HG03575 (cell line): ENCODE data around the gene USP34.
"Not testable (repeated sequence)": the region's sequence is repeated elsewhere in the genome, so short reads cannot be mapped to it uniquely, and the experiment has no call there.

ENCODE experiments used
- ATAC-seq: cut with Tn5 transposase; IDR thresholded peaks from one replicate; pipeline ENCODE4 v1.9.1; 2021; ENCODE audit not compliant: unreplicated experiment, insufficient number of reproducible peaks, low FRiP score; ENCODE audit errors: extremely low read depth

USP34 gene

GRCh38 chr2:61396005-61396404 is 74.9 kb downstream of the USP34 start:
- no peak for ATAC-seq

- not testable (repeated sequence) for ATAC-seq
These were observed 83.3 kb downstream of the USP34 start for GRCh38 chr2:61387588-61387987.

GRCh38 chr2:61380882-61381197 is 90.0 kb downstream of the USP34 start:
- ATAC-seq: not testable (repeated sequence)

DNA sequence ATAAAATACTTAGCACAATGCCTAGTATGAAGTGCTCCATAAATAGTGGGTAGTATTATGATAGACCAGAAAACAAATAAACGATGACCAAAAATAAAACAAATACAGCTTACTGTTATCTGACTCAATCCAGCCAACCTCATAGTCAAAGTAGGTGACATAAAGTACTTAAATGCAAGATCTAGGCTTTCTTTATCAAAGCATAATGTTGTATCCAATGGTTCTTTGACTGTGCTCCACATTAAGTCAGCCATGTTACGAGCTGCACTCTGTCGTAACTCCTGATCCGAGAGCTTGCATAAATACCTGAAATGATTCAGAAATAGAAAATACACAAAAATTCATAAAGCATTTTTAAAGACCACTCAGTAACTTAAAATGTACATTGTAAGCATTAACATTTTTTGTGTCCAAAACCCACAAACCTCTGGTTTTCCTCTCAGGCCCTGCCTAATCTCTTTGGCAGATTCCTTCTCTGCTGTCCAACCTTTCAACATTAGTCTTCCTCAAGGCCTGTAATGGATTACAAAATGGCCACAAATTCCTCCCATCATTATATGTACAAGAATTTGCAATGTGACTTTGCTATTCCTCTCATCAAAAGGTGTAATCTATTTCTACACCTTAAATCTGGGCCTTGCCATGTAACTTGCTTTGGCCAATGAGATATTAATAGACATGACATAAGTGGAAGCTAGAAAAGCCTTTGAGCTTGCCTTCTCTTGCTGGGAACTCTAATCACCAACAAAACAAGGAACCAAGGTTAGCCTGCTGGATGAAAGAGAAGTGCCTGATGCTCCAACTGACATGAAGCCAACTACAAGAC is 90.6 kb downstream of the USP34 start:
- ATAC-seq: no peak

DNA sequence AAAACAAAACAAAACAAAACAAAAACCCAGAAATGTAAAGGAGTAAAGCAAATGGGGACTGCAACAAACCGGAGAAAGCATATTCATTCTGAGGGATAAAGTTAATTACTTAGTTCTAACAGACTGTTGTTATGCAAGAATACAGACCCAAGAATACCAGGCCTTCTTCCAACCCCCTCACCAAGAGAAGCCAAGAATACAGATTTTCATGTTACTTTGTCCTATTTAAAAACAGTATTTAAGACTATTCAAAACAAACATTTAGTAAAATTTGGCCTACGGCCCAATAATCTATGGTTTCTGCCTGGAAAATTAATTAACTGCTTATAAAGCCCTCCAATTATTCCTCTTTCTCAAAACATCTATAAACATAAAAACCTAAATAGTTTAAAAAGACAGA is 91.4 kb downstream of the USP34 start:
- ATAC-seq: no peak

DNA sequence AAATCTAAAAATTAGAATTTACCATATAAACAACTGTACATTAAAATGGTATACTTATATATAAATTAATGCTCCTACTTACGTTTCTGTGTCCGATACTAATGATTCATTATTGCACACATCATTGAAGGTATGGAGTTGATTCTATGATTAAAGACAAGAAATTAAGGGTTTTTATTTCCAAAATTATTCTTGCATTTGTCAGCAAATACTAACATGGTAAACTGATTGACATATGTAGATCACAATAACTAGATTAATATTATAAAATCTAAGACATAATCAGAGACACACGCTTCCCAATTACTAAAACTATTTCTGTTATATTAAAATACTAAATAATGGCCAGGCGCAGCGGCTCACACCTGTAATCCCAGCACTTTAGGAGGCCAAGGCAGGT is 92.6 kb downstream of the USP34 start:
- no peak for ATAC-seq

DNA sequence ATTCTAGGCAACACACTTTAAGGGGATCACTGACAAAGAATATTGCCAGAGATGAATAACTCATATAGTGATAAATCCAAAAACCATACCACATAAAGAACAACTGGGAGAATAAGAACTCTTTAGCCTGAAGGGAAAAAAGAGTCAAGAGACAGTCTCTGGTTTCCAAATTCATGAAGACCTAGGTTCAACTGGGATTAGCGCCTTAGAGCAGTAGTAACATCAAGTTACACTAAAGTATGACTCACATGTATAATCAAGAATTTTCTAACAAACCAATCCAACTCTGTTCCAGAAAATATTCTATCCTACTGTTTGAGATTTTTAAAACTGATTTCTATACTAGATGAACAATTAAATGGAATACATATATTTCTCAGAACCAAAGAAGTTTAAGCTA is 93.8 kb downstream of the USP34 start:
- ATAC-seq: no peak

DNA sequence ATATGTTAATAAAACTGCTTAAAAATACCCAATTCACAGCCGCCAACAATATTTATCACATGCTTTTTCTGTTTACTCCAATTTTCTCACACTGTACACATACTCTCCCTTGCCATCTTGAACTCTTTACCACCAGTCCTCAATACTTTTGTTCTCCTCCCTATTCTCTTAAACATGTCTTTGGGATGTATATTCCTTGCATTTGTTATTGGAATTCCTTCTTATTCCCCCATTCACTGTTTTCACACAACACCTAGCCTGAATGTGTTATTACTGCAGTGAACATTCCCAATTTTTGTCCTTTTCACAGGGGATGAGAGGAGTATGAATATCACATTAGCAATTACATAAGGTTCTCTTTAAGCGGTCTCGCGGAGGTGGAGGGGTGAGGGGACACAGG is 94.7 kb downstream of the USP34 start:
- ATAC-seq: no peak

GRCh38 chr2:61371027-61371426 is 99.9 kb downstream of the USP34 start:
- ATAC-seq: no peak

DNA sequence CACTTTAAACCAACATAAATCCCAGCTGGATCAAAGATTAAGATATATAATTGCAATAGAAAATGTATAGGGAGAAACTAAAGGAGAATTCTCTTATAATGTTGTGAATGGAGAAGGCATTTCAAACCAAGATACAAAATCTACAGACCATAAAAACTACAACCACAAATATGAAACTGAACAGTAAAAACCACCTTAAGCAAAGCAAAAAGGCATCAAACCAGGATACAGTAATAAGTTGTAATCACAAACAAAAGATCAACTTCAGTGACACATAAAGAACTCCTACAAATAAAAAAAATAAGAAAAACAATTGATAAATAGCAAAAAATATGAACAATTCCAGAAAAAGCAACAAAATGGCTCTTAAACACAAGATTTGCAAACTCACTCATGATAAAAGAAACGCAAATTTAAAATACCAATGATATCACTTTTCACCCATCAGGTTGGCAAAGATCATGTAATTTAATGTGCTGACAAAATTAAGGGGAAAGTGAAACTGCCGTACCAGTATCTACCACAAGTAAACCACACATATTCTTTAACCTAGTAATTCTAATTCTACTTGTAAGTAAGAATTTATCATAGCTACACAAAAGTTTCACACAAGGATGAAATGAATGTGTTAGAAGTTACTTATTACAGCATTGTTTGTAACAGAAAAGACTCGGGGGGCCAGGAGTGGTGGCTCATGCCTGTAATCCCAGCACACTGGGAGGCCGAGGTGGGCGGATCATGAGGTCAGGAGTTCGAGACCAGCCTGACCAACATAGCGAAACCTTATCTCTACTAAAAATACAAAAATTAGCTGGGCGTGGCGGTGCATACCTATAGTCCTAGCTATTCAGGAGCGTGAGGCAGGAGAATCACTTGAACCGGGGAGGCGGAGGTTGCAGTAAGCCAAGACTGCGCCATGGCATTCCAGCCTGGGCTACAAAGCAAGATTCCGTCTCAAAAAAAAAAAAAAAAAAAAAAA is 101.9 kb downstream of the USP34 start:
- ATAC-seq: no peak

DNA sequence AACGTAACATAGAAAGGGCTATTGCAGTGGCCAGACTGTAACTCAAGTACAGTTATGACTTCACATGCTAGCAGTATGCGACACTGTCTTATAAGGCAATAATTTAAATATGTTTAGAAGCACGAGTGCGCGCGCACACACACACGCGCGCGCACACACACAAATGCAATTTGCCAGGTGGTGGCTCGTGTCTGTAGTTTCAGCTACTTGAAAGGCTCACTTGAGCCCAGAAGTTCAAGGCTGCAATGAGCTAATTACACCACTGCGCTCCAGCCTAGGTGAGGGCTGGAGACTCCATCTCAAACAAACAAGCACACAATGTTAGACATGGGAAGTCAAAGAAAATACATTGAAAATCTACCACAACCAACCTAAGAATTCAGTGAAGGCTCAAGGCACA is 103.7 kb downstream of the USP34 start:
- ATAC-seq: no peak

GRCh38 chr2:61363580-61363979 is 107.3 kb downstream of the USP34 start:
- ATAC-seq: no peak

DNA sequence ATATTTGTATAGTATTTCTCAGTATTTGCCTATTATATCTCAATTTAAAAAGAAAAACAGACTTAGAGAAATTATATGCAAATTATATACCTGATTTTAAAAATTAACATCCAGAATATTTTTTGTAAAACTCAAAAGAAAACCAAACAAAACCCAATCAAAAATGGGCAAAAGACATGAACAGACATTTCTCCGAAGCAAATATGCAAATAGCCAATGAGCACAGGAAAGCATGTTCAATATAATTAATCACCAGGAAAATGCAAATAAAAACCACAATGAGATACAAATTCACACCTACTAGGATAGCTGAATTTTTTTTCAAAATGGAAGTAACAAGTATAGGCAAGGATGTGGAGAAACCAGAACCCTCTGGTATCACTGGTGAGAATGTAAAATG is 108.0 kb downstream of the USP34 start:
- no peak for ATAC-seq

GRCh38 chr2:61361068-61361467 is 109.8 kb downstream of the USP34 start:
- no peak for ATAC-seq

- no peak for ATAC-seq
These were observed 111.8 kb downstream of the USP34 start for GRCh38 chr2:61359058-61359457.

DNA sequence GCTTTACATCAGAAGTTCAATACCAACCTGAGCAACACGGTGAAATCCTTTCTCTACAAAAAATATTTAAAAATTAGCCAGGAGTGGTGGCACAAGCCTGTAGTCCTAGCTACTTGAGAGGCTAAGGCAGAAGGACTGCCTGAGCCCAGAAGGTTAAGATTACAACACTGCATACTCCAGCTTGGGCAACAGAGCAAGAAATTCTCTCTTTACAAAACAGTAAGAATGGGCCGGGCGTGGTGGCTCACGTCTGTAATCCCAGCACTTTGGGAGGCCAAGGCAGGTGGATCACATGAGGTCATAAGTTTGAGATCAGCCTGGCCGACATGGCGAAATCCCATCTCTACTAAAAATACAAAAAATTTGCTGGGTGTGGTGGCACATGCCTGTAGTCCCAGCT is 113.2 kb downstream of the USP34 start:
- ATAC-seq: no peak

DNA sequence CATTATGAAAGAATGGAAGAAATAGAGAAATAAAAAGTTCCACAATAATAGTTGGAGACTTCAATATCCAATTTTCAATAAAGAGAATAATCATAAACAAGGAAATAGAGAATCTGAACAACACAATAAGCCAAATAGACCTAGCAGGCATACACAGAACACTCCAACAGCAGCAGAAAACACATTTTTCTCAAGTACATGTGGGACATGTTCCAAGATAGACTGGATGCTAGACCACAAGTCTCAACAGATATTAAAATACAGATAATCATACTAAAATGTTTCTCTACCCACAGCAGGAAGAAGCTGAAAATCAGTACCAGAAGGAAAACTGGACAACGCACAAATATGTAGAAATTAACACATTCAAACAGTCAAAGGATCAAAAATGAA is 113.9 kb downstream of the USP34 start:
- no peak for ATAC-seq

GRCh38 chr2:61356261-61356957 is 114.5 kb downstream of the USP34 start:
- ATAC-seq: no peak

GRCh38 chr2:61354543-61355197 is 116.2 kb downstream of the USP34 start:
- ATAC-seq: no peak
